HEK293 (cell line): ENCODE results near the gene MMP23B.
A peak's percentile ranks its signal among the peaks of the same experiment; 100 is the strongest.

Experiments
- EGR2 ChIP-seq: fragments of 450-650 bp; formaldehyde crosslinking; IDR thresholded peaks from 2 replicates; pipeline ENCODE4 v1.5.1; 2016; ENCODE audit warnings: low read depth, missing biosample characterization, missing genetic modification characterization
- GLI4 ChIP-seq: fragments of 450-650 bp; formaldehyde crosslinking; IDR thresholded peaks from 2 replicates; pipeline ENCODE4 v1.5.1; 2016; ENCODE audit warnings: missing biosample characterization, missing genetic modification characterization
- SP2 ChIP-seq: fragments of 450-650 bp; formaldehyde crosslinking; IDR thresholded peaks from 2 replicates; pipeline ENCODE4 v1.5.1; 2016; ENCODE audit warnings: missing biosample characterization, missing genetic modification characterization
- SP7 ChIP-seq: fragments of 450-650 bp; formaldehyde crosslinking; IDR thresholded peaks from 2 replicates; pipeline ENCODE4 v1.5.1; 2016; ENCODE audit warnings: missing biosample characterization, missing genetic modification characterization
- TRIM28 ChIP-seq: IDR thresholded peaks from 2 replicates; pipeline ENCODE4 v1.6.1; 2011; ENCODE audit warnings: low read length, control low read depth, borderline replicate concordance
- YY1 ChIP-seq: fragments of 450-650 bp; formaldehyde crosslinking; IDR thresholded peaks from 2 replicates; pipeline ENCODE4 v1.5.1; 2018; ENCODE audit warnings: missing biosample characterization, missing genetic modification characterization
- ZBTB7A ChIP-seq: fragments of 450-650 bp; formaldehyde crosslinking; IDR thresholded peaks from 2 replicates; pipeline ENCODE4 v1.5.1; 2016; ENCODE audit warnings: low read depth, missing biosample characterization, missing genetic modification characterization
- ZNF175 ChIP-seq: fragments of 450-650 bp; formaldehyde crosslinking; IDR thresholded peaks from 2 replicates; pipeline ENCODE4 v1.5.1; 2016; ENCODE audit warnings: missing biosample characterization, missing genetic modification characterization
- ZNF184 ChIP-seq: fragments of 450-650 bp; IDR thresholded peaks from 2 replicates; pipeline ENCODE4 v1.5.1; 2018; ENCODE audit warnings: missing biosample characterization, mild to moderate bottlenecking, missing genetic modification characterization
- ZNF214 ChIP-seq: fragments of 450-650 bp; formaldehyde crosslinking; IDR thresholded peaks from 2 replicates; pipeline ENCODE4 v1.5.1; 2017; ENCODE audit warnings: missing biosample characterization, mild to moderate bottlenecking, missing genetic modification characterization, borderline replicate concordance
- ZNF223 ChIP-seq: fragments of 450-650 bp; formaldehyde crosslinking; IDR thresholded peaks from 2 replicates; pipeline ENCODE4 v1.5.1; 2016; ENCODE audit warnings: missing biosample characterization, missing genetic modification characterization
- ZNF366 ChIP-seq: fragments of 450-650 bp; formaldehyde crosslinking; conservative IDR thresholded peaks from 2 replicates; pipeline ENCODE4 v1.5.1; 2016; ENCODE audit warnings: missing biosample characterization, missing genetic modification characterization
- ZNF433 ChIP-seq: fragments of 450-650 bp; formaldehyde crosslinking; IDR thresholded peaks from 2 replicates; pipeline ENCODE4 v1.5.1; 2016; ENCODE audit warnings: missing biosample characterization, missing genetic modification characterization, low read depth
- ZNF514 ChIP-seq: fragments of 450-650 bp; formaldehyde crosslinking; IDR thresholded peaks from 2 replicates; pipeline ENCODE4 v1.5.1; 2016; ENCODE audit warnings: missing biosample characterization, missing genetic modification characterization
- ZNF558 ChIP-seq: fragments of 450-650 bp; formaldehyde crosslinking; IDR thresholded peaks from 2 replicates; pipeline ENCODE4 v1.5.1; 2016; ENCODE audit warnings: missing biosample characterization, missing genetic modification characterization
- ZNF600 ChIP-seq: fragments of 450-650 bp; formaldehyde crosslinking; IDR thresholded peaks from 2 replicates; pipeline ENCODE4 v1.5.1; 2016; ENCODE audit warnings: missing biosample characterization, missing genetic modification characterization
- ZNF660 ChIP-seq: fragments of 450-650 bp; IDR thresholded peaks from 2 replicates; pipeline ENCODE4 v1.5.1; 2018; ENCODE audit warnings: missing biosample characterization, mild to moderate bottlenecking, missing genetic modification characterization
- ZNF704 ChIP-seq: fragments of 450-650 bp; formaldehyde crosslinking; IDR thresholded peaks from 2 replicates; pipeline ENCODE4 v1.5.1; 2016; ENCODE audit warnings: missing biosample characterization, missing genetic modification characterization
- ZNF707 ChIP-seq: fragments of 450-650 bp; formaldehyde crosslinking; IDR thresholded peaks from 2 replicates; pipeline ENCODE4 v1.5.1; 2016; ENCODE audit warnings: missing biosample characterization, missing genetic modification characterization
- ZNF747 ChIP-seq: fragments of 450-650 bp; formaldehyde crosslinking; IDR thresholded peaks from 2 replicates; pipeline ENCODE4 v1.5.1; 2016; ENCODE audit warnings: missing biosample characterization, missing genetic modification characterization
- ZNF777 ChIP-seq: fragments of 450-650 bp; formaldehyde crosslinking; IDR thresholded peaks from 2 replicates; pipeline ENCODE4 v1.5.1; 2017; ENCODE audit warnings: missing biosample characterization, missing genetic modification characterization, borderline replicate concordance
- TF ChIP-seq, protein P1 (sequence below): fragments of 450-650 bp; formaldehyde crosslinking; IDR thresholded peaks from 2 replicates; pipeline ENCODE4 v1.5.1; 2016; ENCODE audit warnings: missing biosample characterization, missing genetic modification characterization, borderline replicate concordance
- TF ChIP-seq, protein P2 (sequence below): fragments of 450-650 bp; formaldehyde crosslinking; IDR thresholded peaks from 2 replicates; pipeline ENCODE4 v1.5.1; 2016; ENCODE audit warnings: missing biosample characterization, missing genetic modification characterization
- TF ChIP-seq, protein P3 (sequence below): fragments of 450-650 bp; IDR thresholded peaks from 2 replicates; pipeline ENCODE4 v1.5.1; 2018; ENCODE audit warnings: missing biosample characterization, mild to moderate bottlenecking, missing genetic modification characterization

Gene MMP23B

GRCh38 chr1:1625824-1626206 is 6.2 kb upstream of the MMP23B start (continued):
- TF ChIP-seq ZBTB7A (tag by site-specific recombination) (no peak), YY1 (tag by site-specific recombination) (no peak), ZNF433 (no peak), ZNF214 (no peak), ZNF184 (tag by site-specific recombination) (no peak), SP2 (tag by site-specific recombination) (peak; percentile 46), ZNF660 (tag by site-specific recombination) (no peak), ZNF704 (tag by site-specific recombination) (no peak), GLI4 (tag by site-specific recombination) (no peak), ZNF514 (tag by site-specific recombination) (no peak), ZNF223 (tag by site-specific recombination) (no peak), ZNF747 (tag by site-specific recombination) (no peak), EGR2 (tag by site-specific recombination) (peak; percentile 87), ZNF707 (tag by site-specific recombination) (no peak), ZNF175 (tag by site-specific recombination) (no peak), ZNF366 (no peak), ZNF600 (tag by site-specific recombination) (peak; percentile 80), ZNF777 (tag by site-specific recombination) (no peak), ZNF558 (tag by site-specific recombination) (no peak), TRIM28 (no peak), SP7 (tag by site-specific recombination) (no peak)
- TF ChIP-seq, protein P1, sequence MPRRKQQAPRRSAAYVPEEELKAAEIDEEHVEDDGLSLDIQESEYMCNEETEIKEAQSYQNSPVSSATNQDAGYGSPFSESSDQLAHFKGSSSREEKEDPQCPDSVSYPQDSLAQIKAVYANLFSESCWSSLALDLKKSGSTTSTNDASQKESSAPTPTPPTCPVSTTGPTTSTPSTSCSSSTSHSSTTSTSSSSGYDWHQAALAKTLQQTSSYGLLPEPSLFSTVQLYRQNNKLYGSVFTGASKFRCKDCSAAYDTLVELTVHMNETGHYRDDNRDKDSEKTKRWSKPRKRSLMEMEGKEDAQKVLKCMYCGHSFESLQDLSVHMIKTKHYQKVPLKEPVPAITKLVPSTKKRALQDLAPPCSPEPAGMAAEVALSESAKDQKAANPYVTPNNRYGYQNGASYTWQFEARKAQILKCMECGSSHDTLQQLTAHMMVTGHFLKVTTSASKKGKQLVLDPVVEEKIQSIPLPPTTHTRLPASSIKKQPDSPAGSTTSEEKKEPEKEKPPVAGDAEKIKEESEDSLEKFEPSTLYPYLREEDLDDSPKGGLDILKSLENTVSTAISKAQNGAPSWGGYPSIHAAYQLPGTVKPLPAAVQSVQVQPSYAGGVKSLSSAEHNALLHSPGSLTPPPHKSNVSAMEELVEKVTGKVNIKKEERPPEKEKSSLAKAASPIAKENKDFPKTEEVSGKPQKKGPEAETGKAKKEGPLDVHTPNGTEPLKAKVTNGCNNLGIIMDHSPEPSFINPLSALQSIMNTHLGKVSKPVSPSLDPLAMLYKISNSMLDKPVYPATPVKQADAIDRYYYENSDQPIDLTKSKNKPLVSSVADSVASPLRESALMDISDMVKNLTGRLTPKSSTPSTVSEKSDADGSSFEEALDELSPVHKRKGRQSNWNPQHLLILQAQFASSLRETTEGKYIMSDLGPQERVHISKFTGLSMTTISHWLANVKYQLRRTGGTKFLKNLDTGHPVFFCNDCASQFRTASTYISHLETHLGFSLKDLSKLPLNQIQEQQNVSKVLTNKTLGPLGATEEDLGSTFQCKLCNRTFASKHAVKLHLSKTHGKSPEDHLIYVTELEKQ (tag by site-specific recombination), result no peak
- TF ChIP-seq, protein P2, sequence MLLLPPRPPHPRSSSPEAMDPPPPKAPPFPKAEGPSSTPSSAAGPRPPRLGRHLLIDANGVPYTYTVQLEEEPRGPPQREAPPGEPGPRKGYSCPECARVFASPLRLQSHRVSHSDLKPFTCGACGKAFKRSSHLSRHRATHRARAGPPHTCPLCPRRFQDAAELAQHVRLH, result no peak
- TF ChIP-seq, protein P3, sequence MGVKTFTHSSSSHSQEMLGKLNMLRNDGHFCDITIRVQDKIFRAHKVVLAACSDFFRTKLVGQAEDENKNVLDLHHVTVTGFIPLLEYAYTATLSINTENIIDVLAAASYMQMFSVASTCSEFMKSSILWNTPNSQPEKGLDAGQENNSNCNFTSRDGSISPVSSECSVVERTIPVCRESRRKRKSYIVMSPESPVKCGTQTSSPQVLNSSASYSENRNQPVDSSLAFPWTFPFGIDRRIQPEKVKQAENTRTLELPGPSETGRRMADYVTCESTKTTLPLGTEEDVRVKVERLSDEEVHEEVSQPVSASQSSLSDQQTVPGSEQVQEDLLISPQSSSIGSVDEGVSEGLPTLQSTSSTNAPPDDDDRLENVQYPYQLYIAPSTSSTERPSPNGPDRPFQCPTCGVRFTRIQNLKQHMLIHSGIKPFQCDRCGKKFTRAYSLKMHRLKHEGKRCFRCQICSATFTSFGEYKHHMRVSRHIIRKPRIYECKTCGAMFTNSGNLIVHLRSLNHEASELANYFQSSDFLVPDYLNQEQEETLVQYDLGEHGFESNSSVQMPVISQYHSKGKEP (tag by site-specific recombination), result no peak
